Measurements from ENCODE around the gene SAMSN1.

SAMSN1 gene

GRCh38 chr21:14573244-14573643, 27.1 kb upstream of the SAMSN1 start:
- Mint-ChIP-seq H3K36me3 (ENCODE audit: low read depth) (no peaks in the 10 kb centered on the region), H3K4me1 (ENCODE audit: low read depth) (peaks cover 42% of the 10 kb centered on the region), H3K4me3 (peak overlapping the region; percentile 5), H3K9me3 (peaks cover 3% of the 10 kb centered on the region), H3K27me3 (no peaks in the 10 kb centered on the region), H3K27ac (peak overlapping the region; percentile 90)

- Mint-ChIP-seq H3K4me1 (ENCODE audit: low read depth) (peaks cover 51% of the 10 kb centered on the region), H3K27me3 (no peaks in the 10 kb centered on the region), H3K9me3 (peaks cover 3% of the 10 kb centered on the region), H3K27ac (peak overlapping the region; percentile 90), H3K36me3 (ENCODE audit: low read depth) (no peaks in the 10 kb centered on the region), H3K4me3 (peak overlapping the region; percentile 51)
These were observed 26.2 kb upstream of the SAMSN1 start for GRCh38 chr21:14572204-14572780.

GRCh38 chr21:14569868-14570267, 23.8 kb upstream of the SAMSN1 start:
- H3K27ac Mint-ChIP-seq = no peak overlapping the region
- H3K4me3 Mint-ChIP-seq = no peak overlapping the region
- H3K27me3 Mint-ChIP-seq = no peaks in the 10 kb centered on the region
- H3K4me1 Mint-ChIP-seq (ENCODE audit: low read depth) = peaks cover 58% of the 10 kb centered on the region
- no peaks in the 10 kb centered on the region for H3K36me3 Mint-ChIP-seq (ENCODE audit: low read depth)
- peaks cover 3% of the 10 kb centered on the region for H3K9me3 Mint-ChIP-seq

- Mint-ChIP-seq H3K27ac (no peak overlapping the region), H3K36me3 (ENCODE audit: low read depth) (no peaks in the 10 kb centered on the region), H3K9me3 (peaks cover 3% of the 10 kb centered on the region), H3K4me1 (ENCODE audit: low read depth) (peaks cover 58% of the 10 kb centered on the region), H3K4me3 (no peak overlapping the region), H3K27me3 (no peaks in the 10 kb centered on the region)
These were observed 23.0 kb upstream of the SAMSN1 start for GRCh38 chr21:14569026-14569621.

DNA sequence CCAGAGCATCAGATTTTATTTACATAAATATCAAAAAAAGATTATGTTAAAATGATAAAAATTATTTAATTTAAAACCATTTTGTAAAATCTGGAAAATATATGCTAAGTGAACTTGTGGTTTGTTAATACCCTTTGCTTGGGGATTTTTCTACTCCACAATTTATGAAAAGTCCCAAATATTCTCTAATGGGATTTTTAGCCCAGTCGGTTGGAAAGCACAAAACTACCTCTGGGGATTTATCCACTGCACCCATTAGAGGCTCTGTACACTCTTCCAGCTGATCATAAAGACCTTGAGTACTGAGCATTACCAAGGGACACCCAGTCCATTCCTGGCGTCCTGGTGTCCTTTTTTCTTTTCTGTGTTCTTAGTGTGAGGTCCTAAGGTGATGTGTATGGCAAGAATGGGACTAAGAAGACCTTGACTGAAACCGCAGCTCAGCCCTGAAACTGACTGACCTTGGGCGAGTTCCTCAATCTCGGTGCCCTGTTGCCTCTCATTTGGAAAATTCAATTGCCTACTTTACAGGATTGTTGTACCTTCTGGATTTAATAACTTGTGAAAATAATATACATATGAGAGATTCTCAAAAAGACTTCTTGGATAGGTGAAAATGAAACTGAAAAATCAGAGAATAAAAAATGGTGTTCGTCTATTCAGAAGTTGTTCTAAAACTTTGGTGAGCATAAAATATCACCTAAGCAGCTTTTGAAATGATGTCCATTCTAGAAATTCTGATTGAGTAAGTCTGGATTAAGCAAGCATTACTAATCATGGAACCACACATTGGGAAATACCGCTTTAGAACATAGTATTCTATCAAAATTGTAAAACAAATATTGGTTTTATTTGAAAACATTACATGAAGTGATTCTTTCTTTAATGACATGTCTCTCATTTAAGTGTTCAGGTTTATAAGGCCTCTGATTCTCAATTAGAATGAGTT, 21.5 kb upstream of the SAMSN1 start:
- no peak overlapping the region for H3K4me3 Mint-ChIP-seq
- no peak overlapping the region for H3K27ac Mint-ChIP-seq
- peaks cover 3% of the 10 kb centered on the region for H3K9me3 Mint-ChIP-seq
- H3K27me3 Mint-ChIP-seq = no peaks in the 10 kb centered on the region
- no peaks in the 10 kb centered on the region for H3K36me3 Mint-ChIP-seq (ENCODE audit: low read depth)
- H3K4me1 Mint-ChIP-seq (ENCODE audit: low read depth) = peaks cover 46% of the 10 kb centered on the region

DNA sequence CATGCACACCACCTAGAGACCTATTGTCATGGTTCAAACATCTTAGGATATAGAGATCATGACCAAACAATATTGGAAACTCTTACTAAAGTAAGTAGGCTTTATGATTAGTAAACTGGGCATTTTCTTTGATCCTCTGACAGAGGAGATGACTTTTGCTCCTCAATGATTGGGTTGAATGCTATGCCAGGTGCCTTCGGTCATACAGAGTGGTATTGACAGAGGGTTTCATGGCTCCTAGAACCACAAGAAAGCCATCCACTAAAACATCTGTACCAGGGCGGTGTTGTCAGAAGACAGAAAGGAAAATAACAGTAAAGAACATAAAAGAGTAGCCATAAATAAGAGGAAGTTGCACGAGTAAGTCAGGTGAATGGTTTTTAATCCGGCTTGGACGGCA, 20.8 kb upstream of the SAMSN1 start:
- Mint-ChIP-seq H3K9me3 (no peaks in the 10 kb centered on the region), H3K4me1 (ENCODE audit: low read depth) (peaks cover 40% of the 10 kb centered on the region), H3K36me3 (ENCODE audit: low read depth) (no peaks in the 10 kb centered on the region), H3K27ac (no peak overlapping the region), H3K27me3 (no peaks in the 10 kb centered on the region), H3K4me3 (no peak overlapping the region)

DNA sequence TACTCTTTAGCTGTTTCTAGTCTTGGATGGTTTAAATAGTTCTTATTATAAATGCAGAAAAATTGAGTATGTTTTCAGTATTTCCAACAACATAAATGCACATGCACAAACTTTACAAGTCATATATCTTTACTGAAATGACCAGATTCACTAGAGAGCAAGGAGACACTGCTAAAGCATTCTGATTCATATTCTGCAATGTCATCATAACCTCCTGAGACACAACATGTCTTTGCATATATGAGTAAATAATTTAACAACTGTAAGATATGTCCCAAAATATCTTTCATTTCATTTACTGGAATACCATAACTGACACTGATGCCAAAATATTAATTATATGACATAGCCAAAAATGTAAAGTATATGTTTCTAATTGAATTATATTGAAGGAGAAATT, 16.8 kb upstream of the SAMSN1 start:
- H3K27me3 Mint-ChIP-seq = no peaks in the 10 kb centered on the region

DNA sequence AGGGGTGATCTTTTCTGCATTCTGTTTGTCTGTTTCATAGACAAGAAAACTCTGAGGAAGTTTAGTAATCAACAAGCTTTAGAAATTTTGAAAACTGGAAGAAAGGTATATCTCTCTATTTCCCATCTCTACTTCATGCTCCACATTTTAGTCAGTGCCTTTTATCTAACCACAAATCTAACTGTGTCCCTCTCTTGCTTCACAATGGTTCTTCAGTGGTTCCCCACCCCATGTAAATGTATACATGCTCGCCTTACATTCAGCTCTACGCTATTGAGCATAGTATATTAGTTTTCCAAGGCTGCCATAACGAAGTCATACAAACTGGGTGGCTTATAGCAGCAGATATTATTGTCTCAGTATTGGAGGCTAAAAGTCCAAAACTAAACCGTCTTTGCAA, 14.4 kb upstream of the SAMSN1 start:
- peaks cover 38% of the 10 kb centered on the region for H3K4me1 Mint-ChIP-seq (ENCODE audit: low read depth)
- no peak overlapping the region for H3K4me3 Mint-ChIP-seq
- no peaks in the 10 kb centered on the region for H3K27me3 Mint-ChIP-seq
- H3K27ac Mint-ChIP-seq = no peak overlapping the region
- H3K9me3 Mint-ChIP-seq = peaks cover 12% of the 10 kb centered on the region
- H3K36me3 Mint-ChIP-seq (ENCODE audit: low read depth) = no peaks in the 10 kb centered on the region

More for the DNA sequence above, 16.8 kb upstream of the SAMSN1 start:
- H3K4me3 Mint-ChIP-seq = no peak overlapping the region
- H3K36me3 Mint-ChIP-seq (ENCODE audit: low read depth) = no peaks in the 10 kb centered on the region
- H3K27ac Mint-ChIP-seq = no peak overlapping the region
- peaks cover 28% of the 10 kb centered on the region for H3K4me1 Mint-ChIP-seq (ENCODE audit: low read depth)
- peaks cover 12% of the 10 kb centered on the region for H3K9me3 Mint-ChIP-seq

DNA sequence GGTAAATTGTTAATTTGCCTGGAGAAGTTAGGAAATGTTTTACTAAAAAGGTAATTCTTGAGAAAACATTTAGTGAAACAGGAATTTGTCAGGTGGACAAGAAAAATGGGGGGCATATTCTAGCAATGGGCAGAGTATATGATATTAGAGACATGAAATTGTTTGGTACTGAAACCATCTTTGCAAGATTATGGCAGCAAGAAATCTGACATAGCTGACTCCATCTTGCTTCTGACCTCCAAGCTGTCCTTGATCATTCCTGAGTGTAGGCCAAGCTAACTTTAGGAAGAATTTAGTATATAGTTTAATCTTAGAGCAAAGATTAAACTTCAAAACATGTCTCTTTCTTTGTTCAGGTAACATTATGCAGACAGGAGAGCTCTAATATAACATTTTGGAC, 14.0 kb upstream of the SAMSN1 start:
- Mint-ChIP-seq H3K36me3 (ENCODE audit: low read depth) (no peaks in the 10 kb centered on the region), H3K27ac (no peak overlapping the region), H3K27me3 (no peaks in the 10 kb centered on the region), H3K4me1 (ENCODE audit: low read depth) (peaks cover 38% of the 10 kb centered on the region), H3K9me3 (peaks cover 12% of the 10 kb centered on the region), H3K4me3 (no peak overlapping the region)

DNA sequence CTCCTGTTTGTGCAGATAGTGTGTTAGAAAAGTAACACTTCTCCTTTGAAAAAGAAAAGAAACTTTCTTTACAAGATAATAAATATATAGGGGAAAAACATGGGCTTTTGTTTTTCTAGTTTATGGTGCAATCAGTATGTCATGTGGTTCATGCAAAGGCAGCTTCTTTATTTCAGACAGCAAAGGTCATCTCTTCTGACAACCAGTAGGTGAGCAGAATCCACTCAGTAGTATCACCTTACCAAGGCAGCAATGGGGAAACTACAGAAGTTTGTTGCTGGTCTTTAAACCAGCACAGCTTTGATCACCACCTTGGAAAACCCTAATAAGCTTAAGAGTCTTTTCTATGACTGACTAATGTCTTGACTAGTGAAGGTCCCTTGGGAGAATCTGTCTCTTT, 13.0 kb upstream of the SAMSN1 start:
- H3K36me3 Mint-ChIP-seq (ENCODE audit: low read depth) = no peaks in the 10 kb centered on the region
- no peak overlapping the region for H3K4me3 Mint-ChIP-seq
- no peak overlapping the region for H3K27ac Mint-ChIP-seq
- no peaks in the 10 kb centered on the region for H3K27me3 Mint-ChIP-seq
- H3K9me3 Mint-ChIP-seq = peaks cover 12% of the 10 kb centered on the region
- H3K4me1 Mint-ChIP-seq (ENCODE audit: low read depth) = peaks cover 48% of the 10 kb centered on the region

DNA sequence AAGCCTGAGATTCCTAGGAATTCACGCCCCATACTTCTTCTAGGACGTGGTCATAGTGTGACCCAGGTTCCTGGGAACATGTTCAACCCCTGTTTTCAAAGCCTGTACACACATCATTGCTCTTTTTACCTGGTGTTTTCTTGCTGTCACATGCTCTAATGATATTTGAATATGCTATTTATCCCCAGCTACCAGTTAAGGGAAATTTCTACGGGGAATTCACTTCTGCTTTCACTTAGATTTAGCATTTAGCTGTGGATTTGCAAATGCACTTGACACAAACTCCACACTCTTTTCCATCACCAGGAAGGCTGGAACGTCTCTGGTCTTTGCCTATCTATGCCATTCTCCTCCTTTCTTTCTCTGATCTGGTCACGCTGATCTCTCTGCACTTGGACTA, 11.3 kb upstream of the SAMSN1 start:
- H3K9me3 Mint-ChIP-seq = peaks cover 12% of the 10 kb centered on the region
- H3K4me1 Mint-ChIP-seq (ENCODE audit: low read depth) = peaks cover 48% of the 10 kb centered on the region
- no peaks in the 10 kb centered on the region for H3K27me3 Mint-ChIP-seq
- H3K4me3 Mint-ChIP-seq = no peak overlapping the region
- no peaks in the 10 kb centered on the region for H3K36me3 Mint-ChIP-seq (ENCODE audit: low read depth)
- no peak overlapping the region for H3K27ac Mint-ChIP-seq

- no peaks in the 10 kb centered on the region for H3K27me3 Mint-ChIP-seq
- peaks cover 5% of the 10 kb centered on the region for H3K9me3 Mint-ChIP-seq
- H3K27ac Mint-ChIP-seq = peak overlapping the region; percentile 22
- H3K4me1 Mint-ChIP-seq (ENCODE audit: low read depth) = peaks cover 50% of the 10 kb centered on the region
- peaks cover 4% of the 10 kb centered on the region for H3K36me3 Mint-ChIP-seq (ENCODE audit: low read depth)
- no peak overlapping the region for H3K4me3 Mint-ChIP-seq
These were observed 8.8 kb upstream of the SAMSN1 start for GRCh38 chr21:14554948-14555347.

GRCh38 chr21:14553422-14553821, 7.3 kb upstream of the SAMSN1 start:
- H3K4me3 Mint-ChIP-seq = no peak overlapping the region
- no peaks in the 10 kb centered on the region for H3K27me3 Mint-ChIP-seq
- peaks cover 5% of the 10 kb centered on the region for H3K9me3 Mint-ChIP-seq
- H3K4me1 Mint-ChIP-seq (ENCODE audit: low read depth) = peaks cover 63% of the 10 kb centered on the region
- H3K27ac Mint-ChIP-seq = no peak overlapping the region
- H3K36me3 Mint-ChIP-seq (ENCODE audit: low read depth) = peaks cover 4% of the 10 kb centered on the region

- Mint-ChIP-seq H3K36me3 (ENCODE audit: low read depth) (peaks cover 4% of the 10 kb centered on the region), H3K4me3 (no peak overlapping the region), H3K27me3 (no peaks in the 10 kb centered on the region), H3K4me1 (ENCODE audit: low read depth) (peaks cover 68% of the 10 kb centered on the region), H3K9me3 (peaks cover 5% of the 10 kb centered on the region), H3K27ac (no peak overlapping the region)
These were observed 5.6 kb upstream of the SAMSN1 start for GRCh38 chr21:14551741-14552140.

DNA sequence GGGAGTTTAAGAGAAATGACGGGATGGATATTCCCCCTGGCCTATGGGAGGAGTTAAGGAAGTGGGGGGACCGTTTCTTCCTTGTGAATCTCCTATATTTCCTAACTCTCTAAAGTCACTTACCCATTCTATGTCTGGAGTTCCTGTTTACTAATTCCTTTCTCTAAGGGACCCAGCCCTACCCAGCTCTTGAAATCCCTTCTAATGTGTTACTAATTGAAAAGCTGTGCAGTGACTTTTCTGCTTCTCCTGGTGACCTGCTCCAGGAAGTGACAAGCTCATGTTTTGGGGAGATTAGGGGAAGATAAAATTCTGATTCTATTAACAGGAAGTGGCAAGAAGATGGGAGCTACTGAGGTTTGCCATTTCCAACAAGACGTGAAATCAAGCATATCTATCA, 4.0 kb upstream of the SAMSN1 start:
- Mint-ChIP-seq H3K36me3 (ENCODE audit: low read depth) (peaks cover 4% of the 10 kb centered on the region), H3K4me1 (ENCODE audit: low read depth) (peaks cover 62% of the 10 kb centered on the region), H3K4me3 (peak overlapping the region; percentile 35), H3K27ac (peak overlapping the region; percentile 65), H3K9me3 (peaks cover 5% of the 10 kb centered on the region), H3K27me3 (no peaks in the 10 kb centered on the region)

Data from stimulated activated naive CD8-positive, alpha-beta T cell treated with anti-CD3 and anti-CD28 coated beads, Interleukin-15, Interleukin-2, amounts not matched to agents 100 ng/mL and 50 ng/mL, for 24 hours (primary cell).